HG03342 (cell line): Measurements from ENCODE around the gene NSMCE4A.
"Not testable (repeated sequence)": the region's sequence is repeated elsewhere in the genome, so short reads cannot be mapped to it uniquely, and the experiment has no call there.

ENCODE experiments used
- ATAC-seq: cut with Tn5 transposase; IDR thresholded peaks from one replicate; pipeline ENCODE4 v1.9.1; 2021; ENCODE audit warnings: mild to moderate bottlenecking, moderate library complexity; ENCODE audit not compliant: unreplicated experiment

Gene NSMCE4A

GRCh38 chr10:121942749-121943416, 32.1 kb downstream of the NSMCE4A start:
- no peak for ATAC-seq

- no peak for ATAC-seq
These were observed 33.5 kb downstream of the NSMCE4A start for GRCh38 chr10:121941532-121941931.

GRCh38 chr10:121936295-121936694, 38.7 kb downstream of the NSMCE4A start:
- ATAC-seq = no peak

GRCh38 chr10:121935702-121936101, 39.3 kb downstream of the NSMCE4A start:
- ATAC-seq = no peak

GRCh38 chr10:121930268-121931085, 44.5 kb downstream of the NSMCE4A start:
- ATAC-seq = not testable (repeated sequence)

- not testable (repeated sequence) for ATAC-seq
These were observed 45.3 kb downstream of the NSMCE4A start for GRCh38 chr10:121929585-121930267.

GRCh38 chr10:121928528-121928884, 46.5 kb downstream of the NSMCE4A start:
- ATAC-seq = peak; percentile 17

- ATAC-seq = peak; percentile 77
These were observed 47.0 kb downstream of the NSMCE4A start, which contains the start of gene ATE1 for GRCh38 chr10:121927841-121928527. Gene ATE1 (minus strand): TSS chr10:121928031. CDS start chr10:121927949, 82 bp downstream.

GRCh38 chr10:121927318-121927840, 47.6 kb downstream of the NSMCE4A start:
- ATAC-seq = peak; percentile 33

- ATAC-seq = peak; percentile 19
These were observed 48.2 kb downstream of the NSMCE4A start for GRCh38 chr10:121926671-121927317.

GRCh38 chr10:121926157-121926556, 48.9 kb downstream of the NSMCE4A start:
- ATAC-seq = no peak

GRCh38 chr10:121921238-121921931, 53.6 kb downstream of the NSMCE4A start:
- ATAC-seq = no peak

- no peak for ATAC-seq
These were observed 55.4 kb downstream of the NSMCE4A start for GRCh38 chr10:121919666-121920065.

GRCh38 chr10:121918800-121919199, 56.2 kb downstream of the NSMCE4A start:
- not testable (repeated sequence) for ATAC-seq

GRCh38 chr10:121914661-121915060, 60.4 kb downstream of the NSMCE4A start:
- ATAC-seq = no peak

GRCh38 chr10:121911421-121911697, 63.7 kb downstream of the NSMCE4A start:
- ATAC-seq = no peak

GRCh38 chr10:121910673-121911420, 64.2 kb downstream of the NSMCE4A start:
- ATAC-seq = no peak
